Colonic mucosa (tissue), 4 donors: ENCODE measurements around the gene DCAF8L2. TPM values are rescaled to one million over a fixed set of nuclear protein-coding genes. Genes with fewer than 3 reads are reported as not detected.

Source experiments
- DNase-seq: peaks from one replicate; pipeline ENCODE4 v3.0.0-alpha.2; 2020
- H3K27ac ChIP-seq: fragments of 200-600 bp; one replicate; pipeline ENCODE4 v1.8.0; 2021
- H3K27me3 ChIP-seq: fragments of 200-600 bp; one replicate; pipeline ENCODE4 v1.8.0; 2021
- H3K36me3 ChIP-seq: fragments of 200-600 bp; one replicate; pipeline ENCODE4 v1.8.0; 2021
- H3K4me1 ChIP-seq: fragments of 200-600 bp; one replicate; pipeline ENCODE4 v1.8.0; 2021; ENCODE audit warnings: mild to moderate bottlenecking
- H3K4me3 ChIP-seq: fragments of 200-600 bp; one replicate; pipeline ENCODE4 v1.8.0; 2021
- H3K9ac ChIP-seq, 2 donors: one replicate each; pipeline ENCODE4 v1.7.0; 2013; ENCODE audit warnings: control low read depth in 2 of 2, low read depth in 2 of 2, low read length in 2 of 2
- H3K9me3 ChIP-seq: fragments of 200-600 bp; one replicate; pipeline ENCODE4 v1.8.0; 2021
- intact Hi-C: fragments of 100-400 bp; cut with DNase I; formaldehyde crosslinking; loops from one replicate; pipeline ENCODE4 v1.14.1; 2022
- total RNA-seq, 2 donors: library from RNA; stranded (reverse); fragmentation: NEBNext Ultra II Directional in 1 of 2; extraction: Animal tissue kit (Norgen Biotek cat#: 25700) in 1 of 2; gene quantifications; one replicate each; pipeline ENCODE4 v1.2.1, GENCODE V29; 2021
- TF ChIP-seq, protein P1 (sequence below): fragments of 200-600 bp; IDR thresholded peaks from one replicate; pipeline ENCODE4 v1.8.0; 2022; ENCODE audit warnings: antibody characterized with exemption, mild to moderate bottlenecking
- donor health status: healthy.
- donor health status: DM: no; HTN: no; CAD: no.
- donor health status: DM: no; HTN: no; CAD: no.

Gene DCAF8L2
- total RNA-seq, 2 donors from 2014 or later, result not detected

DNA sequence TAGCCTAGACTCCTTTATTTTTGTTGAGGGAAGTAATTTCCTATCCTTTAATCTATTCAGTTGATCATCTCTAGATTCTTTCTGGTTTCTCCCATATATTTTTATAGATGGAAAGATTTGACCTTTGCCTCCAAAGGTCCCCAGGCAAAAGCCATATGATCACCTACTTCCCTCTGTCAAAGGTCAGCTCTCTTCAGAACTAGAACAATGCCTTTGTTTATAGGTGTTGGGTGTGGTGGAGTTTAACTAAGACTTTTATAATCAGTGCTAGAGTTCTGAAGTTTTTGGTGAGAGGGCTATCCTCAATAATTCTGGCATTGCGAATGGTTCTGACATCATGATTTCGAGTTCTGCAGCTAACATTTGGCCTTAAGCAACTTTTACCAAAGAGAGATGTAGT is 19.0 kb upstream of the DCAF8L2 start:
- Histone ChIP-seq H3K27ac (no peak overlapping the region), H3K4me3 (no peak overlapping the region), H3K9ac (no peak overlapping the region), H3K9me3 (no peaks in the 10 kb centered on the region), H3K4me1 (no peaks in the 10 kb centered on the region), H3K27me3 (no peaks in the 10 kb centered on the region), H3K36me3 (no peaks in the 10 kb centered on the region)
- DNase-seq, result no peak
- intact Hi-C loops, result no loop called here
- TF ChIP-seq, protein P1, sequence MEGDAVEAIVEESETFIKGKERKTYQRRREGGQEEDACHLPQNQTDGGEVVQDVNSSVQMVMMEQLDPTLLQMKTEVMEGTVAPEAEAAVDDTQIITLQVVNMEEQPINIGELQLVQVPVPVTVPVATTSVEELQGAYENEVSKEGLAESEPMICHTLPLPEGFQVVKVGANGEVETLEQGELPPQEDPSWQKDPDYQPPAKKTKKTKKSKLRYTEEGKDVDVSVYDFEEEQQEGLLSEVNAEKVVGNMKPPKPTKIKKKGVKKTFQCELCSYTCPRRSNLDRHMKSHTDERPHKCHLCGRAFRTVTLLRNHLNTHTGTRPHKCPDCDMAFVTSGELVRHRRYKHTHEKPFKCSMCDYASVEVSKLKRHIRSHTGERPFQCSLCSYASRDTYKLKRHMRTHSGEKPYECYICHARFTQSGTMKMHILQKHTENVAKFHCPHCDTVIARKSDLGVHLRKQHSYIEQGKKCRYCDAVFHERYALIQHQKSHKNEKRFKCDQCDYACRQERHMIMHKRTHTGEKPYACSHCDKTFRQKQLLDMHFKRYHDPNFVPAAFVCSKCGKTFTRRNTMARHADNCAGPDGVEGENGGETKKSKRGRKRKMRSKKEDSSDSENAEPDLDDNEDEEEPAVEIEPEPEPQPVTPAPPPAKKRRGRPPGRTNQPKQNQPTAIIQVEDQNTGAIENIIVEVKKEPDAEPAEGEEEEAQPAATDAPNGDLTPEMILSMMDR, result no peak

- Histone ChIP-seq H3K4me1 (no peaks in the 10 kb centered on the region), H3K36me3 (no peaks in the 10 kb centered on the region), H3K9me3 (no peaks in the 10 kb centered on the region), H3K27me3 (no peaks in the 10 kb centered on the region), H3K9ac (no peak overlapping the region), H3K27ac (no peak overlapping the region), H3K4me3 (no peak overlapping the region)
- DNase-seq, result no peak
- intact Hi-C loops, result no loop called here
- TF ChIP-seq, protein P1, result no peak
These were observed 14.6 kb upstream of the DCAF8L2 start for GRCh38 chrX:27575565-27575964.

DNA sequence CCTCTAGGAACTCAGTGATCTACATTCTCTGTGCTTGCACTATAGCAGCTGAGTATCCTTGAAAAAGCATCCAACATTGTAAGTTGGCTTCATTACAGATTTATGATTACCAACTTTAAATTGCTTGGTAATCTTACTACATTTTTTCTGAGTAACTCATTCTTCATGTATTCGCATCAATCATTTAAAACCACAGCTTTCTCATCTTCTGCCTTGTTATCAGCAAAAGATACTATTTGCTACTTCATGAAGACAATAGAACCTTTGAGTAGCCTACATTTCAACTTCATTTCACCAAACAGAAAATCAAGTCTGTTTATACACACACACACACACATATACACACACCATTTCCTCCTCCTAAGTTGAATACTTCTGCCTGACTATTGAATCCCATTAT is 6.2 kb upstream of the DCAF8L2 start:
- TF ChIP-seq, protein P1, result no peak
- no peak overlapping the region for H3K4me3 ChIP-seq
- H3K27me3 ChIP-seq, result no peaks in the 10 kb centered on the region
- DNase-seq, result no peak
- intact Hi-C loops, result no loop called here
- no peak overlapping the region for H3K27ac ChIP-seq
- H3K9me3 ChIP-seq, result no peaks in the 10 kb centered on the region
- no peaks in the 10 kb centered on the region for H3K4me1 ChIP-seq
- H3K36me3 ChIP-seq, result no peaks in the 10 kb centered on the region
- H3K9ac ChIP-seq, result no peak overlapping the region

DNA sequence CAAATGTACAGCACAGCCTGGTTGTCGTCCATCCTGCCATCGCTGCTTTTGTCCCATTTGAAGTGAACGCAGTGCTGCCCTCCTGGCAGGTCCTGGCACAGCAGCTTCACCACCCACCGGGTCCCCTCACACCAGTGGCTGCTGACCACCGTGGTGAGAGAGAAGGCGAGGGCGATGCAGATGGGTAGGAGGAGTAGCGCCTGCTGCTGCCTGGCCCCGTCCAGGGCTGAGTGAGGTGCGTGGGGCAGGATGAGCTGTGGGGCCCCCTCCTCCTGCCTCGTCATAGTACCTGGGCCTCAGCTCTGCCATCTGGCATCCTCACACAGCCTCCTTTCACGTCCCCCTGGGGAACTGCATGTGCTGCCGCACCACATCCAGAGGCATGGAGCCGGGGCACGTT is 1.8 kb downstream of the DCAF8L2 start:
- no peaks in the 10 kb centered on the region for H3K36me3 ChIP-seq
- TF ChIP-seq, protein P1, result no peak
- intact Hi-C loops, result no loop called here
- no peak overlapping the region for H3K27ac ChIP-seq
- no peaks in the 10 kb centered on the region for H3K27me3 ChIP-seq
- H3K4me3 ChIP-seq, result no peak overlapping the region
- no peaks in the 10 kb centered on the region for H3K9me3 ChIP-seq
- H3K4me1 ChIP-seq, result no peaks in the 10 kb centered on the region
- no peak overlapping the region for H3K9ac ChIP-seq
- no peak for DNase-seq

DNA sequence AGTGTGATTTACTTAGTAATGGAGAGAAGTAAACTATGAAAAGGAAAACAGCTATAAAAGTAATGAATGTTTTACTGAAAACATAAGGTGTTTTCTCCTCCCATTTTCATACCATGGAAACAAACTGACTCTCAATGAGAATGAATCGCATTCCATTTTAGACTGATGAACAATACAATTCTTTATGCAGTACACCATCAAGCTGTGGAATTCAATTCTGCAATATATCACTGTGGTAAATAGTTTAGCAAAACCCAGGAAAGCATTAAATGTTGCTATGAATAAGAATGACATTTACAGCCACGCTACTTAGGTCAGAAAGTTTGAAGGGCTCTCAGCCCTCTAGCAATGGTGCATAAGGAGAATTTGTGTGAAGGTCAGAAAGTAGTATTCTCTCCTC is 7.4 kb downstream of the DCAF8L2 start:
- no peaks in the 10 kb centered on the region for H3K36me3 ChIP-seq
- H3K4me1 ChIP-seq, result no peaks in the 10 kb centered on the region
- H3K27me3 ChIP-seq, result no peaks in the 10 kb centered on the region
- TF ChIP-seq, protein P1, result no peak
- no peak overlapping the region for H3K9ac ChIP-seq
- H3K9me3 ChIP-seq, result no peaks in the 10 kb centered on the region
- DNase-seq, result no peak
- no peak overlapping the region for H3K27ac ChIP-seq
- no peak overlapping the region for H3K4me3 ChIP-seq
- intact Hi-C loops, result no loop called here

DNA sequence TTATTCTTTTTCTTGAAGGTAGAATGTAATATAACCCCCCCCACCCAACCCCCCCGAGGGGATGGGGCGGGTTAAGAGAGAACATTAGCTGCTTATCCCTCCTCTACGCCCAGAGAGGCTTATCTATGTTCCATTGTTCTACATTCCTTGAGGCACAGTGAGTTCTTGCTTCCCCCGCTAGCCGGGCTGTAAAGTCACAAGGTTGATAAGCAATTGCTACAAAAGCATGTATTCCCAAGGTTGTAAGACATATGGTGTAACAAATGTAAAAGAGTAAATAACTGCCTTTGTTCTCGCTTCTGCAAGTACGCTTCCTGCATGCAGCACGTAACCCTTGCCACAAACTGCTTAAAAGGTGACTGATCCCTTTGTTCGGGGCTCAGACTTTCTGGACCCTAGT is 8.2 kb downstream of the DCAF8L2 start:
- intact Hi-C loops, result no loop called here
- no peak overlapping the region for H3K27ac ChIP-seq
- DNase-seq, result peak; percentile 31

More for the DNA sequence above, 8.2 kb downstream of the DCAF8L2 start:
- no peaks in the 10 kb centered on the region for H3K9me3 ChIP-seq
- H3K36me3 ChIP-seq, result no peaks in the 10 kb centered on the region
- H3K9ac ChIP-seq, result no peak overlapping the region
- TF ChIP-seq, protein P1, result no peak
- H3K4me3 ChIP-seq, result no peak overlapping the region
- H3K27me3 ChIP-seq, result no peaks in the 10 kb centered on the region
- no peaks in the 10 kb centered on the region for H3K4me1 ChIP-seq
